K562 (cell line): Measurements from ENCODE around the gene TRIM14. TPM values are rescaled to one million over a fixed set of nuclear protein-coding genes. Genes with fewer than 3 reads are reported as not detected.

Source experiments
- ATAC-seq: fragments of 200-7000 bp; cut with Tn5 transposase; 3 replicates; pipeline ENCODE4 v1.9.1; 2020; ENCODE audit warnings: moderate library complexity
- BruUV-seq: library from RNA; stranded (reverse); fragments of 400-500 nt; replicated peaks from 2 replicates; lab custom pipeline; 2021; lab: Mats Ljungman, UMichigan
- CTCF ChIA-PET: fragments of 300-600 bp; formaldehyde crosslinking; extraction: SDS; loops from one replicate; lab custom pipeline; 2021; ENCODE audit warnings: low intra/inter-chr PET ratio; lab: Yijun Ruan, JAX
- POLR2A ChIA-PET: fragments of 300-600, 350-650 bp; sonication (Branson Sonifier 250); formaldehyde crosslinking; extraction: SDS; loops from one replicate; lab custom pipeline; 2021; ENCODE audit warnings: antibody characterized with exemption, inconsistent platforms; lab: Yijun Ruan, JAX
- DNase-seq, 4 experiments: peaks; one replicate each; pipeline versions ENCODE4 v3.0.0 to v3.0.0-alpha.2; 2011 to 2018; ENCODE audit warnings: low spot score in 3 of 4, mixed read lengths in 3 of 4; ENCODE audit errors: extremely low read depth in 1 of 4
- FAIRE-seq: peaks from 2 replicates; lab custom pipeline; 2011; peaks lifted over from hg19 to GRCh38; lab: Jason Lieb, UNC
- H2AFZ ChIP-seq: 2 replicates; pipeline ENCODE4 v1.6.0; 2011; ENCODE audit warnings: low read depth, low read length, control low read depth, inconsistent platforms
- H3K27ac ChIP-seq: fragments of 200-600 bp; 3 replicates; pipeline ENCODE4 v1.8.0; 2011; ENCODE audit warnings: low read depth, mild to moderate bottlenecking, control low read depth, inconsistent platforms, low read length, moderate library complexity, mixed read lengths; ENCODE audit errors: extremely low read depth
- H3K27me3 ChIP-seq, 2 experiments: fragments of 300-600 bp in 1 of 2; 2 replicates in 1 of 2; 3 replicates in 1 of 2; pipeline versions ENCODE4 v1.6.0 to v1.8.0; 2011; ENCODE audit warnings: inconsistent platforms in 2 of 2, low read length in 2 of 2, mild to moderate bottlenecking in 1 of 2, mixed read lengths in 1 of 2, moderate library complexity in 1 of 2; ENCODE audit not compliant: control insufficient read depth in 2 of 2, insufficient read depth in 2 of 2
- H3K36me3 ChIP-seq: fragments of 300-600 bp; 3 replicates; pipeline ENCODE4 v1.8.0; 2011; ENCODE audit warnings: mild to moderate bottlenecking, low read length, inconsistent platforms; ENCODE audit not compliant: control insufficient read depth, insufficient read depth
- H3K4me1 ChIP-seq, 2 experiments: fragments of 200-600 bp in 1 of 2; replicated peaks in 1 of 2; 2 replicates in 1 of 2; 3 replicates in 1 of 2; pipeline versions ENCODE4 v1.5.1 to v1.8.0; 2011; ENCODE audit warnings: inconsistent platforms in 2 of 2, low read length in 2 of 2, mild to moderate bottlenecking in 1 of 2, mixed read lengths in 1 of 2, moderate library complexity in 1 of 2; ENCODE audit not compliant: control insufficient read depth in 2 of 2, insufficient read depth in 2 of 2
- H3K4me2 ChIP-seq: 2 replicates; pipeline ENCODE4 v1.6.1; 2011; ENCODE audit warnings: low read length, control low read depth, inconsistent platforms, mixed read lengths; ENCODE audit not compliant: insufficient read depth
- H3K4me3 ChIP-seq: fragments of 200-600 bp; sonication (generic), shearing (Covaris generic); 2 replicates; pipeline ENCODE4 v1.5.1; 2016; ENCODE audit warnings: control low read depth, inconsistent platforms
- H3K79me2 ChIP-seq: fragments of 200-600 bp; 3 replicates; pipeline ENCODE4 v1.8.0; 2011; ENCODE audit warnings: low read length, inconsistent platforms; ENCODE audit not compliant: control insufficient read depth, insufficient read depth
- H3K9ac ChIP-seq, 2 experiments: 2 replicates each; pipeline versions ENCODE4 v1.6.0 to v1.6.1; 2011; ENCODE audit warnings: low read depth in 2 of 2, low read length in 2 of 2, control low read depth in 1 of 2, inconsistent platforms in 1 of 2, mild to moderate bottlenecking in 1 of 2, mixed read lengths in 1 of 2; ENCODE audit not compliant: insufficient read depth in 1 of 2
- H3K9me1 ChIP-seq: one replicate; pipeline ENCODE4 v1.6.0; 2011; ENCODE audit warnings: inconsistent platforms, mild to moderate bottlenecking, low read length, moderate library complexity; ENCODE audit not compliant: control insufficient read depth, insufficient read depth
- H3K9me3 ChIP-seq: replicated peaks from 2 replicates; pipeline ENCODE4 v1.5.1; 2011; ENCODE audit warnings: low read depth, low read length, inconsistent platforms; ENCODE audit not compliant: control insufficient read depth, insufficient read depth
- H4K20me1 ChIP-seq: replicated peaks from 2 replicates; pipeline ENCODE4 v1.6.1; 2011; ENCODE audit warnings: low read length, inconsistent platforms, mixed read lengths; ENCODE audit not compliant: control insufficient read depth, insufficient read depth
- ATF2 ChIP-seq: sonication (generic); formaldehyde crosslinking; IDR thresholded peaks from 2 replicates; pipeline ENCODE4 v1.8.1; 2022; ENCODE audit warnings: missing genetic modification reagents
- CHD1 ChIP-seq: fragments of 200-600 bp; sonication (generic); IDR thresholded peaks from one replicate; pipeline ENCODE4 v1.6.1; 2012; ENCODE audit warnings: mild to moderate bottlenecking, moderate library complexity, low read length, inconsistent platforms
- FOXJ3 ChIP-seq: sonication (generic); formaldehyde crosslinking; IDR thresholded peaks from 2 replicates; pipeline ENCODE4 v1.4.0; 2020; ENCODE audit warnings: mild to moderate bottlenecking, missing genetic modification reagents
- GABPB2 ChIP-seq: fragments of 250-450 bp; sonication (Bioruptor Pico); conservative IDR thresholded peaks from 2 replicates; pipeline ENCODE4 v1.5.1; 2021; ENCODE audit warnings: mild to moderate bottlenecking
- GTF2B ChIP-seq: IDR thresholded peaks from 2 replicates; pipeline ENCODE4 v1.6.1; 2011; ENCODE audit not compliant: insufficient read length; ENCODE audit errors: extremely low read depth
- HMG20A ChIP-seq: fragments of 450-650 bp; formaldehyde crosslinking; conservative IDR thresholded peaks from 2 replicates; pipeline ENCODE4 v1.4.0; 2020; ENCODE audit warnings: mild to moderate bottlenecking, mixed read lengths
- ZNF274 ChIP-seq: IDR thresholded peaks from 2 replicates; pipeline ENCODE4 v1.6.1; 2011; ENCODE audit warnings: low read depth, mild to moderate bottlenecking, low read length, moderate library complexity, borderline replicate concordance
- ZNF511 ChIP-seq: sonication (generic); formaldehyde crosslinking; IDR thresholded peaks from 2 replicates; pipeline ENCODE4 v1.8.0; 2022; ENCODE audit warnings: mild to moderate bottlenecking, missing genetic modification reagents
- ZNF77 ChIP-seq: fragments of 250-450 bp; sonication (Bioruptor Pico); IDR thresholded peaks from 2 replicates; pipeline ENCODE4 v1.5.0; 2020
- WGBS: fragments of 100-300 bp; shearing (Covaris generic); methylation state at CpG from one replicate; pipeline ENCODE4 v1.1.6; 2016; ENCODE audit warnings: low coverage, mixed read lengths; ENCODE audit not compliant: insufficient coverage; ENCODE audit errors: missing lambda C conversion rate; 5-methylcytosine and 5-hydroxymethylcytosine counted together
- in situ Hi-C: fragments of 300-500 bp; cut with MboI; formaldehyde crosslinking; loops from 4 replicates; pipeline ENCODE4 v1.15.0; 2018; ENCODE audit warnings: inconsistent platforms, mixed read lengths
- intact Hi-C: fragments of 100-400 bp; cut with micrococcal nuclease; formaldehyde crosslinking; loops from 2 replicates; pipeline ENCODE4 v1.14.2; 2022
- polyA plus RNA-seq, 8 experiments: library from polyadenylated mRNA; depleted of rRNA in 4 of 8; stranded (reverse) in 5 of 8; unstranded in 3 of 8; fragments of >200 nt; fragmentation: Nextera tagmentation in 2 of 8; fragmentation: Illumina TruSeq in 1 of 8; extraction: Ambion mirVana in 2 of 8; extraction: Trizol in 1 of 8; gene quantifications; 2 replicates each; pipeline versions ENCODE4 v1.2.1 to v1.2.3, GENCODE V29; 2011 to 2014; ENCODE audit warnings: inconsistent platforms in 1 of 8, missing spikeins in 1 of 8
- total RNA-seq, 7 experiments: library from RNA; depleted of rRNA in 6 of 7; stranded (reverse); fragments of >200 nt in 6 of 7; fragmentation: Illumina TruSeq in 2 of 7; extraction: Trizol in 2 of 7; gene quantifications; 2 replicates each; pipeline versions ENCODE4 v1.2.1 to v1.2.3, GENCODE V29; 2011 to 2021; ENCODE audit warnings: low replicate concordance in 1 of 7

The TRIM14 gene
- total and polyA plus RNA-seq, 9 of the 15 experiments (the other 6 are each of a cell fraction or from before 2014, with no cell fraction given): 7.6 to 41.0 (median 17.9) TPM

GRCh38 chr9:98148486-98148885, 29.5 kb upstream of the TRIM14 start:
- ChIA-PET CTCF (no interaction called here), POLR2A (interaction anchor here (0.6 to 0.9 kb wide), 2 partner anchors 11 to 909 kb away, joined by 3 read pairs; no protein-coding TSS in a partner anchor)
- BruUV-seq: no TSS peak
- Histone ChIP-seq H3K79me2 (no peaks in the 10 kb centered on the region), H4K20me1 (no peaks in the 10 kb centered on the region), H3K9ac (no peak overlapping the region), H3K27me3 (no peaks in the 10 kb centered on the region), H2AFZ (no peak overlapping the region), H3K36me3 (peaks cover 24% of the 10 kb centered on the region; the same call in 2 of the 3 replicates), H3K4me1 (0 out of 5 replicates have a peak, but pooled peaks cover 0 to 2% of the 10 kb centered on the region in 2 experiments), H3K4me3 (no peak overlapping the region), H3K9me1 (peaks cover 4% of the 10 kb centered on the region), H3K4me2 (no peak overlapping the region), H3K27ac (no peak overlapping the region), H3K9me3 (no peaks in the 10 kb centered on the region)
- TF ChIP-seq FOXJ3: no peak
- TF ChIP-seq ZNF511 (CRISPR knock-in tag): no peak
- no peak for TF ChIP-seq ATF2
- TF ChIP-seq HMG20A (CRISPR knock-in tag): no peak
- TF ChIP-seq GABPB2 (CRISPR knock-in tag): no peak
- TF ChIP-seq GTF2B: no peak
- TF ChIP-seq ZNF274: no peak
- TF ChIP-seq CHD1: no peak
- TF ChIP-seq ZNF77 (CRISPR knock-in tag): no peak
- WGBS: 79% methylated on average over 2 of the region's 2 CpGs
- no peak for FAIRE-seq
- intact Hi-C loops: no loop called here
- in situ Hi-C loops: no loop called here
- ATAC-seq: no peak
- DNase-seq: no peak
